ENCODE measurements around the gene EMSY.

EMSY gene

DNA sequence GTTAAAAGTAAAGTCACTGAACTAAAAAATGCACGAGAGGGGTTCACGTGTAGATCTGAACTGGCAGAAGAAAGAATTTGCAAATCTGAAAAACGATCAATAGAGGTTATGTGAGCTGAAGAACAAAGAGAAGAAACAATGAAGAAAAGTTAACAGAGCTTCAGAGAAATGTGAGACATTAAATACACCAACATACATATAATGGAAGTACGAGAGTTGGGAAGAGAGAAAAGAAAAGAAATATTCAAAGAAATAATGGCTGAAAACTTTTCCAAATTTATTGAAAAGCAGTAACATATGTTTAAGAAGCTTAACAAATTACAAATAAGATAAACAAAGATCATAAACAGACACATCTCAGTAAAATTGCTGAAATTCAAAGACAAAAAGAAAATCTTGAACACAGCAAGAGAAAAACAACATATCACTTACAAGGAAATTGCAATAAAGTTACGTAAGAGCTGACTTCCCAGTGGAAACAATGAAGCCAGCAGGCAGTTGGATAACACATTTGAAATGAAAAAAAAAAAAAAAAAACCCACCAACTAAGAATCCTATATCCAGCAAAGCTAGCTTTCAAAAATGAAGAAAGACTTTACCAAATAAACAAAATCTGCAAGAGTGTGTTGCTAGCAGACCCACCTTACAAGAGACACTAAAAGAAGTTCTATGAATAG lies 56.8 kb downstream of the EMSY start:
- H3K27me3 Mint-ChIP-seq (ENCODE audit: low read depth, poor library complexity) = peaks cover 3% of the 10 kb centered on the region
- H3K27ac Mint-ChIP-seq = no peak overlapping the region
- H3K9me3 Mint-ChIP-seq = peaks cover 68% of the 10 kb centered on the region
- no peak for DNase-seq
- H3K36me3 Mint-ChIP-seq (ENCODE audit: low read depth) = peaks cover 98% of the 10 kb centered on the region
- H3K4me3 Mint-ChIP-seq = no peak overlapping the region
- TF ChIP-seq, protein P1, sequence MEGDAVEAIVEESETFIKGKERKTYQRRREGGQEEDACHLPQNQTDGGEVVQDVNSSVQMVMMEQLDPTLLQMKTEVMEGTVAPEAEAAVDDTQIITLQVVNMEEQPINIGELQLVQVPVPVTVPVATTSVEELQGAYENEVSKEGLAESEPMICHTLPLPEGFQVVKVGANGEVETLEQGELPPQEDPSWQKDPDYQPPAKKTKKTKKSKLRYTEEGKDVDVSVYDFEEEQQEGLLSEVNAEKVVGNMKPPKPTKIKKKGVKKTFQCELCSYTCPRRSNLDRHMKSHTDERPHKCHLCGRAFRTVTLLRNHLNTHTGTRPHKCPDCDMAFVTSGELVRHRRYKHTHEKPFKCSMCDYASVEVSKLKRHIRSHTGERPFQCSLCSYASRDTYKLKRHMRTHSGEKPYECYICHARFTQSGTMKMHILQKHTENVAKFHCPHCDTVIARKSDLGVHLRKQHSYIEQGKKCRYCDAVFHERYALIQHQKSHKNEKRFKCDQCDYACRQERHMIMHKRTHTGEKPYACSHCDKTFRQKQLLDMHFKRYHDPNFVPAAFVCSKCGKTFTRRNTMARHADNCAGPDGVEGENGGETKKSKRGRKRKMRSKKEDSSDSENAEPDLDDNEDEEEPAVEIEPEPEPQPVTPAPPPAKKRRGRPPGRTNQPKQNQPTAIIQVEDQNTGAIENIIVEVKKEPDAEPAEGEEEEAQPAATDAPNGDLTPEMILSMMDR (IDR thresholded peaks at IDR 0.05) = no peak
- no peaks in the 10 kb centered on the region for H3K4me1 Mint-ChIP-seq

DNA sequence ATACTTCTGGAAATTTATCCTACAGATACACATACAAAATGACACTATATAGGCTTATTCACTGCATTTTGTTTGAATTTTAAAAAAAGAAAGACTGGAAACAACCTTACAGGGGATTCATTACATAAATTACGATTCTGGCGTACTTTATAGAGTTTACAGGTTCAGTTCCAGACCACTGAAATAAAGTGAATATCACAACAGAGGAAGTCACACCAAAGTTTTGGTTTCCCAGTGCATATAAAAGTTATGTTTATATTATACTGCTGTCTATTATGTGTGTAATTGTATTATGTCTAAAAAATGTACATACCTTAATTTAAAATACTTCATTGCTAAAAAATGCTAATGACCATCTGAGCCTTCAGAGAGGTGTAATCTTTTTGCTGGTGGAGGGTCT lies 62.0 kb downstream of the EMSY start:
- TF ChIP-seq, protein P1 (IDR thresholded peaks at IDR 0.05) = no peak
- H3K4me1 Mint-ChIP-seq = no peaks in the 10 kb centered on the region
- H3K27me3 Mint-ChIP-seq (ENCODE audit: low read depth, poor library complexity) = peaks cover 3% of the 10 kb centered on the region
- H3K36me3 Mint-ChIP-seq (ENCODE audit: low read depth) = peaks cover 76% of the 10 kb centered on the region
- no peak overlapping the region for H3K4me3 Mint-ChIP-seq
- H3K27ac Mint-ChIP-seq = no peak overlapping the region
- peaks cover 57% of the 10 kb centered on the region for H3K9me3 Mint-ChIP-seq
- no peak for DNase-seq

DNA sequence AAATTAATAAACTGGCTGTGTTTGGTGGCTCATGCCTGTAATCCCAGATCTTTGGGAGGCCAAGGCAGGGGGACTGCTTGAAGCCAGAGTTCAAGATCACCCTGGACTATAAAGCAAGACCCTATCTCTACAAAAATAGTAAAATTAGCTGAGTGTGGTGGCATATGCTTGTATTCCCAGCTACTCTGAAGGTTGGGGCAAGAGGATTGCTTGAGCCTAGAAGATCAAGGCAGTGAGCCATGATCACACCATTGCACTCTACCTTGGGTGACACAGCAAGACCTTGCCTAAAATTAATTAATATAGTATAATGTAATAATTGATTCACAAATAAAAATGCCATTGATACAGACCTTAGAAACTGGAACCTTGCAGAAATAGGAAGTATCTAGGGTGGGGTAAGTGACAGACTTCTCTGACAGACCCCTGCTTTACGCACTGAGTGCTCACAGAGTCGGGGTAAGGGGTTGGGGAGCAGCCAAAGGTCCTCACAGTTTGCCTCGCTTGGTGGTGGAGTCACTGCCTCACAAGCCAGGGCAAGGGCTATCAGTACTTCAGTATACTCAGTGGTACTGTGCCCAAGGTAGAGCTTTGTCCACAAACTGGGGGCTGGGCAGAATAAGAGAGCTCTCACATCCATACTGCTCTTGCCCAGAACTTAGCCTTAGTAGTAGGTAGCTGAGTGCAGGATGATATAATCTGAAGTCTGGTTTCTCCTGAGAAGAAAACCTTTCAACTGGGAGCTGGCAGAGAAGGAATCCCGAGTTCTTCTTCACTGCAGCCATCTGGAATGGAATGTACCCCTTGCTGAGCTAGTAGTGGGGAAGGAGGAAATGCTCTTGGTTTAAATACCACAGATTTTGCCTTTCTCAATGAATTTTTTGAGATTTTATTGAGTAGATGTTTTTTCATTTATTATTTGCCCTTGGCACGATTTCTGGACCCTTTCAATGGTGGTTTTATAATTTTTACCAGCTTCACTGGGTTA lies 65.5 kb downstream of the EMSY start:
- Mint-ChIP-seq H3K4me3 (no peak overlapping the region), H3K9me3 (peaks cover 27% of the 10 kb centered on the region), H3K27me3 (ENCODE audit: low read depth, poor library complexity) (no peaks in the 10 kb centered on the region), H3K27ac (peak overlapping the region; percentile 54), H3K4me1 (no peaks in the 10 kb centered on the region), H3K36me3 (ENCODE audit: low read depth) (peaks cover 48% of the 10 kb centered on the region)
- TF ChIP-seq, protein P1 (IDR thresholded peaks at IDR 0.05) = no peak
- DNase-seq = no peak

DNA sequence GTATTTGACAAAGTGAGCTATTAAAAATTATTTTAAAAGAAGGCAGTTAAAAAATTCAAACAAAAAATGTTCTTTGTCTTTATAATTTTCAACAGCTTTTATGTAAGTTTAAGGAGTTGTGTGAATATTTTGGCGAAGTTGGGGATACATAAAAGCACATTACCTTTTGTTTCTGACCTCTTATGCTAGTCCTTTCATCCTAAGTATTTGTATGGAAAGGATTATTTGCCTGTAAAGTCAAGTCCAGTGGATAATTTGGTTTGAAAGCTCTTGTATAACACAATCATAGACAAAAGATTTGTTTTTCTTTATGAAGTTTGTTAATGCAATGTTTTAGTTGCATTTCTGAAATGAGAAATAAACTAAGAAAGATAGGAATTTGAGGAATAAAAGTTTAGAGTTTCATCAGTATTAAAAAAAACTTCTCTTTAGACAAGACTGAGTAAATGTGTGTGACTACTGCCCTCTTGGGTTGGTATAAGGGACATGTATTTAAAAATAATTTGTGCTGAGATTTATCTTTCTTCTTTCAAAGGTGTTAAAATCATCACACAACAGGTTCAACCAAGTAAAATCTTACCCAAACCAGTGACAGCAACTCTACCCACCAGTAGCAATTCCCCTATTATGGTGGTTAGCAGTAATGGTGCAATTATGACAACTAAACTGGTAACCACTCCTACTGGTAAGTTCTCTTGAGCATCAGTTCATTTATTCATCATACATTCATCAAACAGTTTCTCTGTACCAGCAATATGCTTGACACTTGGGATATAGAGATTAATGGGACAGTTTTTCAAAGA lies 68.2 kb downstream of the EMSY start:
- Mint-ChIP-seq H3K4me1 (no peaks in the 10 kb centered on the region), H3K27me3 (ENCODE audit: low read depth, poor library complexity) (no peaks in the 10 kb centered on the region), H3K4me3 (no peak overlapping the region), H3K9me3 (peaks cover 8% of the 10 kb centered on the region), H3K27ac (no peak overlapping the region), H3K36me3 (ENCODE audit: low read depth) (peaks cover 37% of the 10 kb centered on the region)
- TF ChIP-seq, protein P1 (IDR thresholded peaks at IDR 0.05) = peak; percentile 24
- DNase-seq = no peak

DNA sequence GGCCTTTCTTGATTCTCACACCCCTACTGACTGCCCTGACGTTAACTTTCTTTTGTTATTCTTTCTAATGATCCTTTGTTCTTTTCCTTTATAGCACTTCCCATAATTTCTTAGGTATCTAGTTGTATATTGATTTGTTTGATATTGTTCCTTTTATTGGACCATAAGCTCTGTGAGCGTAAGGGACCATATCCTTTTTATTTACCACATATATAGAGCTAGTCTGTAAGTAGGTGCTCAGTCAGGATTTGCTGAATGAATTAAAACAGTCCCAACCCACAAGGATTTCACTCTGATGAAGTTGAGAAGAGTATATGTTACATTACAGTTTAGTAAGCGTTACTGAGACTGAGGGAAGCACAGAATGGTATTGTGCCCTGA lies 68.8 kb downstream of the EMSY start:
- H3K4me3 Mint-ChIP-seq = no peak overlapping the region
- peaks cover 2% of the 10 kb centered on the region for H3K9me3 Mint-ChIP-seq
- H3K27me3 Mint-ChIP-seq (ENCODE audit: low read depth, poor library complexity) = no peaks in the 10 kb centered on the region
- no peak for DNase-seq
- no peaks in the 10 kb centered on the region for H3K4me1 Mint-ChIP-seq
- H3K27ac Mint-ChIP-seq = no peak overlapping the region
- TF ChIP-seq, protein P1 (IDR thresholded peaks at IDR 0.05) = no peak
- H3K36me3 Mint-ChIP-seq (ENCODE audit: low read depth) = peaks cover 31% of the 10 kb centered on the region

Data from nephron progenitor cell (in vitro differentiated cells).